K562 (cell line): ENCODE data around the gene KCTD15. TPM values are rescaled to one million over a fixed set of nuclear protein-coding genes. Genes with fewer than 3 reads are reported as not detected.

ENCODE experiments used
- ATAC-seq: fragments of 200-7000 bp; cut with Tn5 transposase; 3 replicates; pipeline ENCODE4 v1.9.1; 2020; ENCODE audit warnings: moderate library complexity
- BruUV-seq: library from RNA; stranded (reverse); fragments of 400-500 nt; replicated peaks from 2 replicates; lab custom pipeline; 2021; lab: Mats Ljungman, UMichigan
- CTCF ChIA-PET: fragments of 300-600 bp; formaldehyde crosslinking; extraction: SDS; loops from one replicate; lab custom pipeline; 2021; ENCODE audit warnings: low intra/inter-chr PET ratio; lab: Yijun Ruan, JAX
- POLR2A ChIA-PET: fragments of 300-600, 350-650 bp; sonication (Branson Sonifier 250); formaldehyde crosslinking; extraction: SDS; loops from one replicate; lab custom pipeline; 2021; ENCODE audit warnings: antibody characterized with exemption, inconsistent platforms; lab: Yijun Ruan, JAX
- DNase-seq, 4 experiments: peaks; one replicate each; pipeline versions ENCODE4 v3.0.0 to v3.0.0-alpha.2; 2011 to 2018; ENCODE audit warnings: low spot score in 3 of 4, mixed read lengths in 3 of 4; ENCODE audit errors: extremely low read depth in 1 of 4
- FAIRE-seq: peaks from 2 replicates; lab custom pipeline; 2011; peaks lifted over from hg19 to GRCh38; lab: Jason Lieb, UNC
- H2AFZ ChIP-seq: 2 replicates; pipeline ENCODE4 v1.6.0; 2011; ENCODE audit warnings: low read depth, low read length, control low read depth, inconsistent platforms
- H3K27ac ChIP-seq: fragments of 200-600 bp; 3 replicates; pipeline ENCODE4 v1.8.0; 2011; ENCODE audit warnings: low read depth, mild to moderate bottlenecking, control low read depth, inconsistent platforms, low read length, moderate library complexity, mixed read lengths; ENCODE audit errors: extremely low read depth
- H3K27me3 ChIP-seq, 2 experiments: fragments of 300-600 bp in 1 of 2; 2 replicates in 1 of 2; 3 replicates in 1 of 2; pipeline versions ENCODE4 v1.6.0 to v1.8.0; 2011; ENCODE audit warnings: inconsistent platforms in 2 of 2, low read length in 2 of 2, mild to moderate bottlenecking in 1 of 2, mixed read lengths in 1 of 2, moderate library complexity in 1 of 2; ENCODE audit not compliant: control insufficient read depth in 2 of 2, insufficient read depth in 2 of 2
- H3K36me3 ChIP-seq: fragments of 300-600 bp; 3 replicates; pipeline ENCODE4 v1.8.0; 2011; ENCODE audit warnings: mild to moderate bottlenecking, low read length, inconsistent platforms; ENCODE audit not compliant: control insufficient read depth, insufficient read depth
- H3K4me1 ChIP-seq, 2 experiments: fragments of 200-600 bp in 1 of 2; replicated peaks in 1 of 2; 2 replicates in 1 of 2; 3 replicates in 1 of 2; pipeline versions ENCODE4 v1.5.1 to v1.8.0; 2011; ENCODE audit warnings: inconsistent platforms in 2 of 2, low read length in 2 of 2, mild to moderate bottlenecking in 1 of 2, mixed read lengths in 1 of 2, moderate library complexity in 1 of 2; ENCODE audit not compliant: control insufficient read depth in 2 of 2, insufficient read depth in 2 of 2
- H3K4me2 ChIP-seq: 2 replicates; pipeline ENCODE4 v1.6.1; 2011; ENCODE audit warnings: low read length, control low read depth, inconsistent platforms, mixed read lengths; ENCODE audit not compliant: insufficient read depth
- H3K4me3 ChIP-seq: fragments of 200-600 bp; sonication (generic), shearing (Covaris generic); 2 replicates; pipeline ENCODE4 v1.5.1; 2016; ENCODE audit warnings: control low read depth, inconsistent platforms
- H3K79me2 ChIP-seq: fragments of 200-600 bp; 3 replicates; pipeline ENCODE4 v1.8.0; 2011; ENCODE audit warnings: low read length, inconsistent platforms; ENCODE audit not compliant: control insufficient read depth, insufficient read depth
- H3K9ac ChIP-seq, 2 experiments: 2 replicates each; pipeline versions ENCODE4 v1.6.0 to v1.6.1; 2011; ENCODE audit warnings: low read depth in 2 of 2, low read length in 2 of 2, control low read depth in 1 of 2, inconsistent platforms in 1 of 2, mild to moderate bottlenecking in 1 of 2, mixed read lengths in 1 of 2; ENCODE audit not compliant: insufficient read depth in 1 of 2
- H3K9me1 ChIP-seq: one replicate; pipeline ENCODE4 v1.6.0; 2011; ENCODE audit warnings: inconsistent platforms, mild to moderate bottlenecking, low read length, moderate library complexity; ENCODE audit not compliant: control insufficient read depth, insufficient read depth
- H3K9me3 ChIP-seq: replicated peaks from 2 replicates; pipeline ENCODE4 v1.5.1; 2011; ENCODE audit warnings: low read depth, low read length, inconsistent platforms; ENCODE audit not compliant: control insufficient read depth, insufficient read depth
- H4K20me1 ChIP-seq: replicated peaks from 2 replicates; pipeline ENCODE4 v1.6.1; 2011; ENCODE audit warnings: low read length, inconsistent platforms, mixed read lengths; ENCODE audit not compliant: control insufficient read depth, insufficient read depth
- ATF7 ChIP-seq: fragments of 450-650 bp; IDR thresholded peaks from 2 replicates; pipeline ENCODE4 v1.7.1; 2014; ENCODE audit warnings: mild to moderate bottlenecking, moderate library complexity
- BMI1 ChIP-seq: fragments of 150-350 bp; IDR thresholded peaks from 2 replicates; pipeline ENCODE4 v1.6.1; 2014; ENCODE audit warnings: low read length
- CUX1 ChIP-seq: fragments of 200-800 bp; sonication (Bioruptor generic); IDR thresholded peaks from 2 replicates; pipeline ENCODE4 v1.6.1; 2016; ENCODE audit warnings: missing genetic modification characterization, missing compliant biosample characterization
- DNMT1 ChIP-seq: fragments of 450-650 bp; IDR thresholded peaks from 2 replicates; pipeline ENCODE4 v1.6.1; 2016; ENCODE audit warnings: antibody characterized with exemption, mild to moderate bottlenecking
- FUS ChIP-seq: fragments of 200-400 bp; formaldehyde crosslinking; optimal IDR thresholded peaks from 2 replicates; pipeline ENCODE3; 2017; ENCODE audit warnings: low read depth, low read length
- GATA2 ChIP-seq: sonication (generic); formaldehyde crosslinking; IDR thresholded peaks from 2 replicates; pipeline ENCODE4 v1.4.0; 2020; ENCODE audit warnings: mild to moderate bottlenecking, missing genetic modification reagents
- HEY1 ChIP-seq: fragments of 250-450 bp; sonication (Bioruptor Pico); IDR thresholded peaks from 2 replicates; pipeline ENCODE4 v1.5.0; 2020; ENCODE audit warnings: mild to moderate bottlenecking, moderate library complexity, borderline replicate concordance
- MBD1 ChIP-seq: fragments of 250-450 bp; sonication (Bioruptor Pico); IDR thresholded peaks from 2 replicates; pipeline ENCODE4 v1.8.0; 2022; ENCODE audit warnings: inconsistent platforms
- NRF1 ChIP-seq, 2 experiments: fragments of 450-650 bp; IDR thresholded peaks in 1 of 2; conservative IDR thresholded peaks in 1 of 2; 2 replicates each; pipeline ENCODE4 v1.6.1; 2014; ENCODE audit warnings: mild to moderate bottlenecking in 2 of 2
- PREB ChIP-seq: sonication (generic); formaldehyde crosslinking; IDR thresholded peaks from 2 replicates; pipeline ENCODE4 v1.8.1; 2023; ENCODE audit warnings: mild to moderate bottlenecking, missing genetic modification reagents
- PURB ChIP-seq: sonication (generic); formaldehyde crosslinking; IDR thresholded peaks from 2 replicates; pipeline ENCODE4 v1.9.0; 2021; ENCODE audit warnings: low read depth, mild to moderate bottlenecking, missing genetic modification reagents
- SP1 ChIP-seq: sonication (generic); formaldehyde crosslinking; IDR thresholded peaks from 2 replicates; pipeline ENCODE4 v1.8.1; 2022; ENCODE audit warnings: mild to moderate bottlenecking, missing genetic modification reagents
- TEAD2 ChIP-seq: fragments of 450-650 bp; IDR thresholded peaks from 2 replicates; pipeline ENCODE4 v1.6.1; 2016; ENCODE audit warnings: missing genetic modification characterization, control low read depth, missing compliant biosample characterization
- ZKSCAN3 ChIP-seq: fragments of 250-450 bp; sonication (Bioruptor Pico); IDR thresholded peaks from 2 replicates; pipeline ENCODE4 v1.4.0; 2020
- ZNF586 ChIP-seq: fragments of 450-650 bp; formaldehyde crosslinking; conservative IDR thresholded peaks from 2 replicates; pipeline ENCODE4 v1.4.0; 2020; ENCODE audit warnings: mild to moderate bottlenecking, moderate library complexity
- ZNF696 ChIP-seq: fragments of 250-450 bp; sonication (Bioruptor Pico); conservative IDR thresholded peaks from 2 replicates; pipeline ENCODE4 v1.4.0; 2020; ENCODE audit warnings: mild to moderate bottlenecking, moderate library complexity
- whole genome bisulfite sequencing: fragments of 100-300 bp; shearing (Covaris generic); methylation state at CpG from one replicate; pipeline ENCODE4 v1.1.6; 2016; ENCODE audit warnings: low coverage, mixed read lengths; ENCODE audit not compliant: insufficient coverage; ENCODE audit errors: missing lambda C conversion rate; 5-methylcytosine and 5-hydroxymethylcytosine counted together
- in situ Hi-C: fragments of 300-500 bp; cut with MboI; formaldehyde crosslinking; loops from 4 replicates; pipeline ENCODE4 v1.15.0; 2018; ENCODE audit warnings: inconsistent platforms, mixed read lengths
- intact Hi-C: fragments of 100-400 bp; cut with micrococcal nuclease; formaldehyde crosslinking; loops from 2 replicates; pipeline ENCODE4 v1.14.2; 2022
- polyA plus RNA-seq, 8 experiments: library from polyadenylated mRNA; depleted of rRNA in 4 of 8; stranded (reverse) in 5 of 8; unstranded in 3 of 8; fragments of >200 nt; fragmentation: Nextera tagmentation in 2 of 8; fragmentation: Illumina TruSeq in 1 of 8; extraction: Ambion mirVana in 2 of 8; extraction: Trizol in 1 of 8; gene quantifications; 2 replicates each; pipeline versions ENCODE4 v1.2.1 to v1.2.3, GENCODE V29; 2011 to 2014; ENCODE audit warnings: inconsistent platforms in 1 of 8, missing spikeins in 1 of 8
- total RNA-seq, 7 experiments: library from RNA; depleted of rRNA in 6 of 7; stranded (reverse); fragments of >200 nt in 6 of 7; fragmentation: Illumina TruSeq in 2 of 7; extraction: Trizol in 2 of 7; gene quantifications; 2 replicates each; pipeline versions ENCODE4 v1.2.1 to v1.2.3, GENCODE V29; 2011 to 2021; ENCODE audit warnings: low replicate concordance in 1 of 7

KCTD15 gene
- total and polyA plus RNA-seq, 9 of the 15 experiments (the other 6 are each of a cell fraction or from before 2014, with no cell fraction given) = 1.7 to 49.0 (median 11.8) TPM

- H3K79me2 ChIP-seq = no peaks in the 10 kb centered on the region
- H3K9me1 ChIP-seq = no peaks in the 10 kb centered on the region
- H3K4me3 ChIP-seq = no peak overlapping the region
- POLR2A ChIA-PET = no interaction called here
- peaks cover 2 to 38% of the 10 kb centered on the region in 2 experiments; a peak in 4 of 5 replicates for H3K27me3 ChIP-seq
- H3K36me3 ChIP-seq = no peaks in the 10 kb centered on the region
- no TSS peak for BruUV-seq
- CTCF ChIA-PET = no interaction called here
- in situ Hi-C loops = no loop called here
- H2AFZ ChIP-seq = no peak overlapping the region
- no peak overlapping the region for H3K9ac ChIP-seq
- no peaks in the 10 kb centered on the region for H3K9me3 ChIP-seq
- 3% methylated on average over 11 of the region's 11 CpGs for WGBS
- ATAC-seq (no peak), DNase-seq (no peak), FAIRE-seq (no peak)
- no peaks in the 10 kb centered on the region; the same call in 1 of the 2 replicates for H4K20me1 ChIP-seq
- H3K27ac ChIP-seq = no peak overlapping the region
- no peaks in the 10 kb centered on the region for H3K4me1 ChIP-seq
- intact Hi-C loops = no loop called here
- no peak overlapping the region for H3K4me2 ChIP-seq
- TF ChIP-seq HEY1 (CRISPR knock-in tag) (no peak), GATA2 (CRISPR knock-in tag) (no peak), ATF7 (no peak), PREB (CRISPR knock-in tag) (no peak), SP1 (CRISPR knock-in tag) (no peak), CUX1 (CRISPR knock-in tag) (no peak), TEAD2 (no peak), BMI1 (no peak), MBD1 (no peak), DNMT1 (no peak), FUS (no peak), ZKSCAN3 (CRISPR knock-in tag) (no peak), ZNF586 (no peak), PURB (CRISPR knock-in tag) (no peak), NRF1 (conservative IDR thresholded peaks at IDR 0.05 in 1 of 2, IDR thresholded peaks at IDR 0.05 in 1 of 2) (no peak), ZNF696 (CRISPR knock-in tag) (no peak)
Observed at GRCh38 chr19:33756177-33756576, 40.5 kb upstream of the KCTD15 start.
